Brain microvascular endothelial cell (primary cell): ENCODE results near the gene ICA1.
A peak's percentile ranks its signal among the peaks of the same experiment; 100 is the strongest.

ENCODE experiments used
- DNase-seq: peaks from one replicate; pipeline ENCODE4 v3.0.0-alpha.2; 2020
- H3K27ac ChIP-seq: fragments of 250-450 bp; sonication (Bioruptor Pico); 2 replicates; pipeline ENCODE4 v1.5.1; 2020; ENCODE audit warnings: mild to moderate bottlenecking, moderate library complexity
- H3K27me3 ChIP-seq: fragments of 250-450 bp; sonication (Bioruptor Pico); replicated peaks from 2 replicates; pipeline ENCODE4 v1.5.1; 2020; ENCODE audit warnings: mild to moderate bottlenecking
- H3K36me3 ChIP-seq: fragments of 250-450 bp; sonication (Bioruptor Pico); replicated peaks from 2 replicates; pipeline ENCODE4 v1.5.1; 2020; ENCODE audit warnings: mild to moderate bottlenecking
- H3K4me3 ChIP-seq: 2 replicates; pipeline ENCODE4 v1.5.1; 2011; ENCODE audit warnings: low read depth, mild to moderate bottlenecking, control low read depth, low read length, moderate library complexity
- in situ Hi-C: cut with HindIII; loops from 2 replicates; pipeline ENCODE4 v1.10.0; 2017; ENCODE audit warnings: low sequenced_read_pairs, low pct_ligation_motif_present
- TF ChIP-seq, protein P1 (sequence below): IDR thresholded peaks from 2 replicates; pipeline ENCODE4 v1.5.1; 2011; ENCODE audit warnings: low read depth, mild to moderate bottlenecking, moderate library complexity, low read length, control low read depth, inconsistent platforms; ENCODE audit errors: missing control alignments

ICA1 gene

DNA sequence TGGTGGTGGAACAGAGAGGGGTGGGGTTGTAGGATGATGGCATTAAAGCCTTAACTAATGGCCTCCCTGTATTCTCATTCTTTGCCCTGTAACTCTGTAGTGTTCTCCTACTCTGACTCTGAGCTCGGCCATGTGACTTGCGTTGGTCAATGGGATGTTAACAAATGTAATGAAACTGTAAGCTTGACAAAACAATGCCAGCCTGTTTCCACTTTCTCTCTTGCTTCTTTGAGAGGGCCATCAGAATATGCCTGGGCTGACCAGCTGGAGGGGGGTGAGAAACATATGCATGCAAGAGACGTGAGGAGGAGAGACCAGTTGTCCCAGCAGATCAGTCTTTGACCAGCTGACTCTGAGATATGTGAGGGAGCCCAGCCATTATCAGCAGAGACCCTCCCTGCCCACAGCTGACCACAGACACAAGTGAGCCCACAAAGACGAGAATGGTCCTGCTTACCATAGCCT, 100.6 kb downstream of the ICA1 start:
- Histone ChIP-seq H3K27me3 (no peaks in the 10 kb centered on the region), H3K4me3 (no peak overlapping the region), H3K36me3 (no peaks in the 10 kb centered on the region), H3K27ac (no peak overlapping the region)
- in situ Hi-C loops = no loop called here
- TF ChIP-seq, protein P1, sequence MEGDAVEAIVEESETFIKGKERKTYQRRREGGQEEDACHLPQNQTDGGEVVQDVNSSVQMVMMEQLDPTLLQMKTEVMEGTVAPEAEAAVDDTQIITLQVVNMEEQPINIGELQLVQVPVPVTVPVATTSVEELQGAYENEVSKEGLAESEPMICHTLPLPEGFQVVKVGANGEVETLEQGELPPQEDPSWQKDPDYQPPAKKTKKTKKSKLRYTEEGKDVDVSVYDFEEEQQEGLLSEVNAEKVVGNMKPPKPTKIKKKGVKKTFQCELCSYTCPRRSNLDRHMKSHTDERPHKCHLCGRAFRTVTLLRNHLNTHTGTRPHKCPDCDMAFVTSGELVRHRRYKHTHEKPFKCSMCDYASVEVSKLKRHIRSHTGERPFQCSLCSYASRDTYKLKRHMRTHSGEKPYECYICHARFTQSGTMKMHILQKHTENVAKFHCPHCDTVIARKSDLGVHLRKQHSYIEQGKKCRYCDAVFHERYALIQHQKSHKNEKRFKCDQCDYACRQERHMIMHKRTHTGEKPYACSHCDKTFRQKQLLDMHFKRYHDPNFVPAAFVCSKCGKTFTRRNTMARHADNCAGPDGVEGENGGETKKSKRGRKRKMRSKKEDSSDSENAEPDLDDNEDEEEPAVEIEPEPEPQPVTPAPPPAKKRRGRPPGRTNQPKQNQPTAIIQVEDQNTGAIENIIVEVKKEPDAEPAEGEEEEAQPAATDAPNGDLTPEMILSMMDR = no peak
- DNase-seq = no peak

- in situ Hi-C loops = no loop called here
- H3K27me3 ChIP-seq = no peaks in the 10 kb centered on the region
- H3K4me3 ChIP-seq = peak overlapping the region; percentile 5
- H3K27ac ChIP-seq = no peak overlapping the region
- TF ChIP-seq, protein P1 = no peak
- DNase-seq = no peak
- H3K36me3 ChIP-seq = no peaks in the 10 kb centered on the region
Measured at GRCh38 chr7:8160779-8161345, 101.1 kb downstream of the ICA1 start.

DNA sequence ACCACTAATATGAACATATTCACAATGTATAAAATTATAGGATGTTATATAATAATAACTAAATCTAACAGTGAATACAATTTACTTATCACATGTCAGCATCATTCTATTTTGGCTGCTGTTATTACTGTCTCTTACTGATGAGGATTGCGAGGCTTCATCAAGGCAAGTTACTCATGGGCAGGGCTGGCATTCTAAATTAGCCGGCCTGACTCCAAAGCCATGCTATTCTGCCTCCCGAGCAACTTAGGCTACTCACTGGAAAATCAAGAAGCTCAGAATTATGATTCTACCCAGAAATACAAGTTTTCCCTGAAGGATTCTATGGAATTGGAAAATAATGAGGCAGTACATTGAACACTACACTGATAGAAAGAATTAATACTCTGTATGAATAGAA, 101.7 kb downstream of the ICA1 start:
- H3K27me3 ChIP-seq = no peaks in the 10 kb centered on the region
- no peak for DNase-seq
- in situ Hi-C loops = no loop called here
- no peak overlapping the region for H3K27ac ChIP-seq
- H3K4me3 ChIP-seq = no peak overlapping the region
- no peaks in the 10 kb centered on the region for H3K36me3 ChIP-seq
- TF ChIP-seq, protein P1 = no peak

DNA sequence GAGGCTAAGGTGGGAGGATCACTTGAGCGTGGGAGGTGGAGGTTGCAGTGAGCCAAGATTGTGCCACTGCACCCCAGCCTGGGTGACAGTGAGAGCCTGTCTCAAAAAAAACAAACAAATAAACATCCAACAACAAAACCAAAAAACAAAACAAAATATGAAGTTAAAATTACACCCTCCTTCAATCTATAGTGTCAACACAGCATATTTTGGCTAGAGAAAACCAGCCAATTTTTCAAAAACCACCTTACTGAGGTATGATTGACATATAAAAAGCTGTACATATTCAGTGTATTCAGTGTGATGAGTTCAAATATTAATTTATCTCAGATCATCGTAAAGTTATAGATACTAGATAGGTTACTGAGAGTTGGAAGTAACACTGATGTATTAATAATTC, 102.4 kb downstream of the ICA1 start:
- H3K27ac ChIP-seq = no peak overlapping the region
- H3K36me3 ChIP-seq = no peaks in the 10 kb centered on the region
- no peak for DNase-seq
- H3K27me3 ChIP-seq = no peaks in the 10 kb centered on the region
- TF ChIP-seq, protein P1 = no peak
- no peak overlapping the region for H3K4me3 ChIP-seq
- in situ Hi-C loops = no loop called here

GRCh38 chr7:8157296-8157695, 104.7 kb downstream of the ICA1 start:
- H3K27ac ChIP-seq = no peak overlapping the region
- no peaks in the 10 kb centered on the region for H3K27me3 ChIP-seq
- DNase-seq = no peak
- H3K4me3 ChIP-seq = no peak overlapping the region
- no peaks in the 10 kb centered on the region for H3K36me3 ChIP-seq
- TF ChIP-seq, protein P1 = no peak
- in situ Hi-C loops = no loop called here

DNA sequence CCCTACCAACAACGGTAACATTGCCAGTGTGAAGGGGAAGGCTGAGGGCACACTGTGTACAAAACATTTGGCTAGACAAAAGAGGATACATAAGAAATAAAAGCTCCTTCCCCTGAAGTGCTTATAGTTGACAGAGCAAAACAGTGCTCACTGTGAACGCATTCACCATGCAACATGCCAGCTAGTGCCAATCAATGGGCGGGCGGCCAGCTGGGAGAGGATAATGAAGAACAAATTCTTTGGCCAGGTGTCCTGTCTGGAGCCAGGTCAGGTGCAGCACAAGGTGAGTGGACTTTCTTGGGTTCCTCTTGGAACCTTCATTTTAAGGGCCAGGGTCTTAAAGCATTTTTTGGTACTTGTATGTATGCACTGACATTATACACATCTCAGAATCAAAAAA, 106.1 kb downstream of the ICA1 start:
- Histone ChIP-seq H3K27ac (no peak overlapping the region), H3K27me3 (no peaks in the 10 kb centered on the region), H3K36me3 (no peaks in the 10 kb centered on the region), H3K4me3 (no peak overlapping the region)
- in situ Hi-C loops = no loop called here
- TF ChIP-seq, protein P1 = no peak
- no peak for DNase-seq
